Measurements from ENCODE around the gene RNPEP. TPM values are rescaled to one million over a fixed set of nuclear protein-coding genes. Genes with fewer than 3 reads are reported as not detected.

RNPEP gene
- polyA plus RNA-seq, 1 of the 3 experiments (the other 2 are of a cell fraction) = 46.7 TPM

- H3K27ac ChIP-seq (ENCODE audit: low read depth in 2 of 2, low read length in 1 of 2) = no peak overlapping the region
- 60% methylated on average over 6 of the region's 6 CpGs for WGBS (ENCODE audit: low lambda C conversion rate)
- H3K27me3 ChIP-seq (ENCODE audit: insufficient read depth) = no peaks in the 10 kb centered on the region
- TF ChIP-seq FOXM1 (IDR thresholded peaks at IDR 0.05; ENCODE audit: low read depth) = no peak
- TF ChIP-seq, protein P1, sequence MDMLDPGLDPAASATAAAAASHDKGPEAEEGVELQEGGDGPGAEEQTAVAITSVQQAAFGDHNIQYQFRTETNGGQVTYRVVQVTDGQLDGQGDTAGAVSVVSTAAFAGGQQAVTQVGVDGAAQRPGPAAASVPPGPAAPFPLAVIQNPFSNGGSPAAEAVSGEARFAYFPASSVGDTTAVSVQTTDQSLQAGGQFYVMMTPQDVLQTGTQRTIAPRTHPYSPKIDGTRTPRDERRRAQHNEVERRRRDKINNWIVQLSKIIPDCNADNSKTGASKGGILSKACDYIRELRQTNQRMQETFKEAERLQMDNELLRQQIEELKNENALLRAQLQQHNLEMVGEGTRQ (IDR thresholded peaks at IDR 0.05; ENCODE audit: borderline replicate concordance, low read depth, low read length) = no peak
- TF ChIP-seq TCF12 (IDR thresholded peaks at IDR 0.05) = no peak
- TF ChIP-seq, protein P2, sequence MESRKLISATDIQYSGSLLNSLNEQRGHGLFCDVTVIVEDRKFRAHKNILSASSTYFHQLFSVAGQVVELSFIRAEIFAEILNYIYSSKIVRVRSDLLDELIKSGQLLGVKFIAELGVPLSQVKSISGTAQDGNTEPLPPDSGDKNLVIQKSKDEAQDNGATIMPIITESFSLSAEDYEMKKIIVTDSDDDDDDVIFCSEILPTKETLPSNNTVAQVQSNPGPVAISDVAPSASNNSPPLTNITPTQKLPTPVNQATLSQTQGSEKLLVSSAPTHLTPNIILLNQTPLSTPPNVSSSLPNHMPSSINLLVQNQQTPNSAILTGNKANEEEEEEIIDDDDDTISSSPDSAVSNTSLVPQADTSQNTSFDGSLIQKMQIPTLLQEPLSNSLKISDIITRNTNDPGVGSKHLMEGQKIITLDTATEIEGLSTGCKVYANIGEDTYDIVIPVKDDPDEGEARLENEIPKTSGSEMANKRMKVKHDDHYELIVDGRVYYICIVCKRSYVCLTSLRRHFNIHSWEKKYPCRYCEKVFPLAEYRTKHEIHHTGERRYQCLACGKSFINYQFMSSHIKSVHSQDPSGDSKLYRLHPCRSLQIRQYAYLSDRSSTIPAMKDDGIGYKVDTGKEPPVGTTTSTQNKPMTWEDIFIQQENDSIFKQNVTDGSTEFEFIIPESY (IDR thresholded peaks at IDR 0.05; ENCODE audit: borderline replicate concordance, low read depth) = no peak
- no peak for TF ChIP-seq MEF2A (IDR thresholded peaks at IDR 0.05; ENCODE audit: borderline replicate concordance, low read depth)
- no peak for TF ChIP-seq MXI1 (IDR thresholded peaks at IDR 0.05; ENCODE audit: low read depth, low read length)
- TF ChIP-seq POLR2AphosphoS5 (IDR thresholded peaks at IDR 0.05; ENCODE audit: low read depth, low read length) = no peak
- no peak for TF ChIP-seq SMC3 (IDR thresholded peaks at IDR 0.05; ENCODE audit: low read depth, low read length)
- no peak for TF ChIP-seq EZH2phosphoT487 (IDR thresholded peaks at IDR 0.05; ENCODE audit: borderline replicate concordance, low read depth)
- no peak for TF ChIP-seq RXRA (IDR thresholded peaks at IDR 0.05; ENCODE audit: borderline replicate concordance, low read depth)
- TF ChIP-seq REST (IDR thresholded peaks at IDR 0.05; ENCODE audit: low read depth, low read length) = no peak
- peaks cover 4% of the 10 kb centered on the region for H3F3A ChIP-seq (replicated peaks; ENCODE audit: insufficient read depth)
- H3K4me3 ChIP-seq (ENCODE audit: low read depth in 2 of 2, low read length in 1 of 2) = no peak overlapping the region
- no peaks in the 10 kb centered on the region for H3K79me2 ChIP-seq (ENCODE audit: insufficient read depth)
- no peak for DNase-seq
- H3K4me2 ChIP-seq = no peak overlapping the region
- H3K9me2 ChIP-seq = no peaks in the 10 kb centered on the region
- no peak overlapping the region for H2AFZ ChIP-seq (ENCODE audit: low read depth)
- H3K9ac ChIP-seq = no peak overlapping the region
- H3K4me1 ChIP-seq (ENCODE audit: control insufficient read depth in 1 of 2, insufficient read depth in 2 of 2, low read depth in 1 of 2, low read length in 1 of 2) = no peaks in the 10 kb centered on the region; a peak in 1 of 4 replicates
- H3K9me3 ChIP-seq = no peaks in the 10 kb centered on the region
- H3K36me3 ChIP-seq (replicated peaks in 1 of 2; ENCODE audit: control insufficient read depth in 1 of 2, insufficient read depth in 2 of 2, low read length in 1 of 2) = no peaks in the 10 kb centered on the region
- CTCF ChIA-PET = interaction anchor here (1.1 to 1.6 kb wide), 3 partner anchors 13 to 112 kb away, joined by 3 to 6 read pairs (median 4); partner anchors contain the start of gene ELF3
- H4K20me1 ChIP-seq (ENCODE audit: insufficient read depth) = no peaks in the 10 kb centered on the region
- POLR2A ChIA-PET = no interaction called here
Measured at GRCh38 chr1:202023001-202023433, 40.6 kb downstream of the RNPEP start.

All from SK-N-SH (cell line).